Measurements from ENCODE around the gene WHRN.

The WHRN gene

DNA sequence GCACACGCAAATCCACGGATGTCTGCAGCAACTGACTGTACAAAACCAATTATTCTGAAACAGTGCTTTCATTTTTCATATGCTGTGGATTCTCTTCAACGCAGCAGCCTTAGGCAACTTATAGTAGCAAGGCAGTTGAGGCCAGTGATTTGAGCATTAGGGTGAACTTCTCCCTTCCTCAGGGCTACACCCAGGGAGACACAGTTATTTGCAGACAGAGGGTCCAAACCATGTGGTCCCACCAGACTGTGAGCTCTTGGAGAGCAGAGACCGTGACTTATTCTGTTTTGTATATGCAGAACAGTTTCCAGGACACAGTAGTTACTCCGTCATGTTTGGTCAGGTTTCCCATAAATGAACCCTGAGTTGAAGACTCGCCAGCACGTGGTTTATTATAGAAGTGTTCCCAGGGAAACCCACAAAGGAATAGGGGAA is 19.0 kb upstream of the WHRN start:
- H3K4me1 ChIP-seq (ENCODE audit: insufficient read depth, low read length), result no peaks in the 10 kb centered on the region
- H3K9ac ChIP-seq (ENCODE audit: low read depth, low read length), result no peak overlapping the region
- no peaks in the 10 kb centered on the region for H3K9me3 ChIP-seq (ENCODE audit: control insufficient read depth, insufficient read depth, low read length)
- H3K36me3 ChIP-seq (ENCODE audit: insufficient read depth, low read length), result no peaks in the 10 kb centered on the region

- no peaks in the 10 kb centered on the region for H3K36me3 ChIP-seq (ENCODE audit: insufficient read depth, low read length)
- H3K9ac ChIP-seq (ENCODE audit: low read depth, low read length), result no peak overlapping the region
- no peaks in the 10 kb centered on the region for H3K4me1 ChIP-seq (ENCODE audit: insufficient read depth, low read length)
- H3K9me3 ChIP-seq (ENCODE audit: control insufficient read depth, insufficient read depth, low read length), result no peaks in the 10 kb centered on the region
Observed at GRCh38 chr9:114522847-114523246, 17.6 kb upstream of the WHRN start.

GRCh38 chr9:114522286-114522685 is 17.0 kb upstream of the WHRN start:
- Histone ChIP-seq H3K36me3 (ENCODE audit: insufficient read depth, low read length) (no peaks in the 10 kb centered on the region), H3K4me1 (ENCODE audit: insufficient read depth, low read length) (no peaks in the 10 kb centered on the region), H3K9me3 (ENCODE audit: control insufficient read depth, insufficient read depth, low read length) (no peaks in the 10 kb centered on the region), H3K9ac (ENCODE audit: low read depth, low read length) (no peak overlapping the region)

DNA sequence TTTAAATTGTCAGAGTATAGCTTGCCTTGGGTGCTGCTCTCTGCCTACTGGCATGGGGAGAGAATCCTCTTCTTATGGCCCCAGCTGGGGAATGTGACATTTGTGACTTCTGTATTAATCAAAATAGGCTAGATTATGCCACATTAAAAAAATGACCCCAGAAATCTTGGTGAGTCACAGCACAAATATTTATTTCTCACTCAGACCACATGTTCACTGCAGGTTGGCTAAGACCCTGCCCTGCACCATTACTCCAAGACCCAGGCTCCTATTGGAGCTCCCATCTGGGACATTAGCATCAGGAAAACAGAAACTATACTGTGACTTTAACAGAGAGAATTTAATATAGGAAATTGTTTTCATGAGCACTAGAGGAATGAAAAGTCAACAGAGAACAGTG is 16.6 kb upstream of the WHRN start:
- Histone ChIP-seq H3K9ac (ENCODE audit: low read depth, low read length) (no peak overlapping the region), H3K36me3 (ENCODE audit: insufficient read depth, low read length) (no peaks in the 10 kb centered on the region), H3K4me1 (ENCODE audit: insufficient read depth, low read length) (no peaks in the 10 kb centered on the region), H3K9me3 (ENCODE audit: control insufficient read depth, insufficient read depth, low read length) (no peaks in the 10 kb centered on the region)

DNA sequence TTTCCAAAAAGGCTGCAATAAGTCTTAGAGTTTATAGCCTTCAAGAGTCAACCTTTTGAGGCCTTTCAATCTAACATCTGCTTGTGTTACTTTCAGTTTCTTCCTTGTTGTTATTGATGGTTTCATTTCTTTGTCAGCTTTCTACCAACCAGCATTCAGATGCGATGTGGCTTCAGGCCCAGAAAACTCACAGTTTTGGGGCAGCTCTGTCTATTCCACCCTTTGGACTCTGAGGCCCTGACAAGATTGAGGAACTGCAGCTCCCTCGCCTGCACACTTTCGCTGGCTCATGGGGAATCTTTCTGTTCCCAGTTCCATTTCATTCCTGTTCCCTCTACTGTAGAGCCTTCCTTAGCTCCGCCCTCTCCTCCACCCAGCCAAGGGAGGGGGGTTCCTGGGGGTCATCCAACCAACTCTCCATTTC is 13.3 kb upstream of the WHRN start:
- H3K36me3 ChIP-seq (ENCODE audit: insufficient read depth, low read length), result no peaks in the 10 kb centered on the region
- no peak overlapping the region for H3K9ac ChIP-seq (ENCODE audit: low read depth, low read length)
- no peaks in the 10 kb centered on the region for H3K9me3 ChIP-seq (ENCODE audit: control insufficient read depth, insufficient read depth, low read length)
- no peaks in the 10 kb centered on the region for H3K4me1 ChIP-seq (ENCODE audit: insufficient read depth, low read length)

GRCh38 chr9:114518120-114518519 is 12.8 kb upstream of the WHRN start:
- Histone ChIP-seq H3K9ac (ENCODE audit: low read depth, low read length) (no peak overlapping the region), H3K36me3 (ENCODE audit: insufficient read depth, low read length) (no peaks in the 10 kb centered on the region), H3K4me1 (ENCODE audit: insufficient read depth, low read length) (no peaks in the 10 kb centered on the region), H3K9me3 (ENCODE audit: control insufficient read depth, insufficient read depth, low read length) (no peaks in the 10 kb centered on the region)

- Histone ChIP-seq H3K4me1 (ENCODE audit: insufficient read depth, low read length) (no peaks in the 10 kb centered on the region), H3K9me3 (ENCODE audit: control insufficient read depth, insufficient read depth, low read length) (no peaks in the 10 kb centered on the region), H3K9ac (ENCODE audit: low read depth, low read length) (no peak overlapping the region), H3K36me3 (ENCODE audit: insufficient read depth, low read length) (no peaks in the 10 kb centered on the region)
Observed at GRCh38 chr9:114516913-114517312, 11.6 kb upstream of the WHRN start.

GRCh38 chr9:114515528-114515927 is 10.3 kb upstream of the WHRN start:
- H3K4me1 ChIP-seq (ENCODE audit: insufficient read depth, low read length), result no peaks in the 10 kb centered on the region
- H3K9ac ChIP-seq (ENCODE audit: low read depth, low read length), result no peak overlapping the region
- H3K36me3 ChIP-seq (ENCODE audit: insufficient read depth, low read length), result no peaks in the 10 kb centered on the region
- H3K9me3 ChIP-seq (ENCODE audit: control insufficient read depth, insufficient read depth, low read length), result no peaks in the 10 kb centered on the region

GRCh38 chr9:114513959-114514267 is 8.6 kb upstream of the WHRN start:
- Histone ChIP-seq H3K9me3 (ENCODE audit: control insufficient read depth, insufficient read depth, low read length) (no peaks in the 10 kb centered on the region), H3K36me3 (ENCODE audit: insufficient read depth, low read length) (no peaks in the 10 kb centered on the region), H3K4me1 (ENCODE audit: insufficient read depth, low read length) (no peaks in the 10 kb centered on the region), H3K9ac (ENCODE audit: low read depth, low read length) (no peak overlapping the region)

DNA sequence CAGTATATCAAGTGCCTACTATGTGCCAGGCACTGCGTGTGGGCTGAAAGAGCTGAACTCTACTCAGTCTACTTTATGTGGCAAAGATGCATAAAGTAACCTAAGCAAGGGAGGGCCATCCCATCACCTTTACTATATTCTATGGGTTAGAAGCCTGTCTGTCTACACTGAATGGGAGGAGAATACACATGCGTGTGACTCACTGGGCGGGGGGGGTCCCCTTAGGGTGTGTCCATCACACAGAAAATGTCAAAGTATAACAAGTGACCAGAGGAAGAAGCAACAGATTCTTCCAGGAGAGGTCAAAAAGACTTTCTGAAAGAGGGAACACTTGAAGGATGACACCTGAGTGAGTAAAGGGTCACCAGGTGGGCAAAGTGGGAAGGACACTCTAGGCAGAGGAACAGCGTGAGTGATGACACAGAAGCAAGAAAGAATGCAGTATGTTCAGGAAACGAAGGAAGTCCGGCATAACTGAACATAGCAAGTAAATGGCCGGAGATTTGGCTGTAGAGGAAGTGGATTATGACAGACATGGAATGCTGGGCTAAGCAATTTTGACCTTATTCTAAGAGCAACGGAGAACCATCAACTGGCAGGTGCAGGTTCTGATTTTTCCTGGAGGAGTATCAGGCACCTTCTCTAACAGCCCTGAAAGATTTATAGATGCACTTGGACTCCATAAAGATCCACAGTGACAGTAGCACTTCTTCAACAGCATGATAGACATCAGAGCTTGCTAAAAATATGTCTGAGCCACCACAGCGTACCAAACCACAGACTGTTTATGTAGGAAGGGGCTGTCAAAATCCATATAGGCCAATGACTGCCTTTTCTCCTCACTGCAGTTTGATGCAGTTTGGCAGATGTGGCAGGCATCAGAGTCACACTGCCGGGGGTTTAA is 8.0 kb upstream of the WHRN start:
- no peaks in the 10 kb centered on the region for H3K9me3 ChIP-seq (ENCODE audit: control insufficient read depth, insufficient read depth, low read length)
- H3K36me3 ChIP-seq (ENCODE audit: insufficient read depth, low read length), result no peaks in the 10 kb centered on the region
- peaks cover 5% of the 10 kb centered on the region; the same call in 1 of the 2 replicates for H3K4me1 ChIP-seq (ENCODE audit: insufficient read depth, low read length)
- H3K9ac ChIP-seq (ENCODE audit: low read depth, low read length), result no peak overlapping the region

- Histone ChIP-seq H3K9me3 (ENCODE audit: control insufficient read depth, insufficient read depth, low read length) (no peaks in the 10 kb centered on the region), H3K36me3 (ENCODE audit: insufficient read depth, low read length) (no peaks in the 10 kb centered on the region), H3K4me1 (ENCODE audit: insufficient read depth, low read length) (peaks cover 16% of the 10 kb centered on the region), H3K9ac (ENCODE audit: low read depth, low read length) (no peak overlapping the region)
Observed at GRCh38 chr9:114511978-114512874, 7.0 kb upstream of the WHRN start.

DNA sequence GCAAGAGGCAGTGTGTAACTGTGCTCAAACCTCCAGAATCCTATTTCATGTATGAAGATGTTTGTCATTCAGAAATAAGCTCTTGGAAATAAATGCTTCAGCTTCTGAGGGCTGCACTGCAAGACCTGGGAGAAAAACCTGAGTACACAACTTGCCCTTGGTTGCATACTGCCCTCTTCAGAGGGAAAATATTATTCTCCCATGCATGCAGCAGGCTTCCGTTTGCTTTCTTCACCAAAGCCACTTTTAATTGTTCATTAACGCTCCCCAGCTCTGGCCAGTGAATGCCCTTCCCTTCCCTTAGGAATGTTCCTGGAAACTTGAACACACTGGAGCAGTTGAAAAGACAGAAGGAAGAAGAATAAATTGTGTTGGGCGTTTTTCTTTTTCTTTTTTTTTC is 2.5 kb upstream of the WHRN start:
- H3K36me3 ChIP-seq (ENCODE audit: insufficient read depth, low read length), result no peaks in the 10 kb centered on the region
- H3K9me3 ChIP-seq (ENCODE audit: control insufficient read depth, insufficient read depth, low read length), result no peaks in the 10 kb centered on the region
- no peak overlapping the region for H3K9ac ChIP-seq (ENCODE audit: low read depth, low read length)
- H3K4me1 ChIP-seq (ENCODE audit: insufficient read depth, low read length), result peaks cover 18% of the 10 kb centered on the region

- Histone ChIP-seq H3K9ac (ENCODE audit: low read depth, low read length) (peak overlapping the region; percentile 89), H3K9me3 (ENCODE audit: control insufficient read depth, insufficient read depth, low read length) (no peaks in the 10 kb centered on the region), H3K36me3 (ENCODE audit: insufficient read depth, low read length) (no peaks in the 10 kb centered on the region), H3K4me1 (ENCODE audit: insufficient read depth, low read length) (peaks cover 27% of the 10 kb centered on the region)
Observed at GRCh38 chr9:114506082-114506390, 763 bp upstream of the WHRN start.

- peaks cover 31% of the 10 kb centered on the region for H3K4me1 ChIP-seq (ENCODE audit: insufficient read depth, low read length)
- no peaks in the 10 kb centered on the region for H3K9me3 ChIP-seq (ENCODE audit: control insufficient read depth, insufficient read depth, low read length)
- H3K36me3 ChIP-seq (ENCODE audit: insufficient read depth, low read length), result no peaks in the 10 kb centered on the region
- peak overlapping the region; percentile 70 for H3K9ac ChIP-seq (ENCODE audit: low read depth, low read length)
Observed at GRCh38 chr9:114504341-114505186, 709 bp downstream of the WHRN start.
